GM18511 (cell line): Measurements from ENCODE around the gene RNF130.

Source experiments
- ATAC-seq: cut with Tn5 transposase; IDR thresholded peaks from one replicate; pipeline ENCODE4 v1.9.1; 2021; ENCODE audit warnings: mild to moderate bottlenecking, moderate library complexity; ENCODE audit not compliant: unreplicated experiment

Gene RNF130

GRCh38 chr5:180086816-180087399 is 15.3 kb upstream of the RNF130 start:
- ATAC-seq, result no peak

- ATAC-seq, result no peak
Measured at GRCh38 chr5:180085837-180086236, 14.3 kb upstream of the RNF130 start.

GRCh38 chr5:180084638-180085561 is 13.3 kb upstream of the RNF130 start:
- ATAC-seq, result no peak

GRCh38 chr5:180083529-180084060 is 12.0 kb upstream of the RNF130 start:
- ATAC-seq, result no peak

- ATAC-seq, result no peak
Measured at GRCh38 chr5:180082633-180083420, 11.3 kb upstream of the RNF130 start.

GRCh38 chr5:180081481-180081880 is 9.9 kb upstream of the RNF130 start:
- ATAC-seq, result no peak

- ATAC-seq, result no peak
Measured at GRCh38 chr5:180080486-180081280, 9.1 kb upstream of the RNF130 start.

- ATAC-seq, result no peak
Measured at GRCh38 chr5:180079702-180080466, 8.3 kb upstream of the RNF130 start.

GRCh38 chr5:180078348-180078747 is 6.8 kb upstream of the RNF130 start:
- no peak for ATAC-seq

GRCh38 chr5:180077594-180078284 is 6.2 kb upstream of the RNF130 start:
- no peak for ATAC-seq

GRCh38 chr5:180075703-180076102 is 4.1 kb upstream of the RNF130 start:
- ATAC-seq, result no peak

- ATAC-seq, result no peak
Measured at GRCh38 chr5:180074462-180074861, 2.9 kb upstream of the RNF130 start.

GRCh38 chr5:180072556-180072955 is 997 bp upstream of the RNF130 start:
- no peak for ATAC-seq

GRCh38 chr5:180072256-180072548 is 643 bp upstream of the RNF130 start:
- no peak for ATAC-seq

GRCh38 chr5:180070756-180071530 is 616 bp downstream of the RNF130 start:
- ATAC-seq, result no peak

GRCh38 chr5:180069589-180070247 is 1.8 kb downstream of the RNF130 start:
- no peak for ATAC-seq

GRCh38 chr5:180068519-180069090 is 3.0 kb downstream of the RNF130 start:
- no peak for ATAC-seq

GRCh38 chr5:180067986-180068385 is 3.6 kb downstream of the RNF130 start:
- ATAC-seq, result no peak
